ENCODE results near the gene ERFL. TPM values are rescaled to one million over a fixed set of nuclear protein-coding genes. Genes with fewer than 3 reads are reported as not detected.

Gene ERFL
- total and polyA plus RNA-seq, 2 experiments from 2014 or later, result 0.69 TPM; not detected in 1

DNA sequence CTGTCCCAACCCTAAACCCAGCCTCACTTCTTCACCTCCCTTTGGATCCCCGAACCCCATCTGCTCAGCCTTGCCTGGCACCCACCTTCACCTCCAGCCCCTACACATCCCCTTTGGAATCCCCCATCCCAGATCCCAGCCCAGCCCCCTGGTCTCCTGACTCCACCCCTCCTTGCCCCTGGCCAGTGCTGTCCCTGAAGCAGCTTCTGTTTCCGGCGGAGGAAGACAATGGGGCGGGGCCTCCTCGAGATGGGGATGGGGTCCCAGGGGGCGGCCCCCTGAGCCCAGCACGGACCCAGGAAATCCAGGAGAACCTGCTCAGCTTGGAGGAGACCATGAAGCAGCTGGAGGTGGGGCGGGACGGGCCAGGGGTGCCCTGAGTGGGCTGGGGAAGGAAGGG is 22.0 kb downstream of the ERFL start:
- Histone ChIP-seq H3K27me3 (ENCODE audit: insufficient read depth) (peaks cover 26% of the 10 kb centered on the region), H3F3A (replicated peaks; ENCODE audit: low read depth) (no peaks in the 10 kb centered on the region), H3K4me3 (no peak overlapping the region), H4K20me1 (replicated peaks; ENCODE audit: insufficient read depth) (no peaks in the 10 kb centered on the region; the same call in 1 of the 2 replicates), H3K27ac (ENCODE audit: low read depth) (no peak overlapping the region), H3K79me2 (replicated peaks; ENCODE audit: insufficient read depth) (no peaks in the 10 kb centered on the region), H3K4me2 (no peak overlapping the region), H3K4me1 (ENCODE audit: insufficient read depth) (no peaks in the 10 kb centered on the region; the same call in 1 of the 2 replicates), H3K36me3 (ENCODE audit: insufficient read depth) (peaks cover 3% of the 10 kb centered on the region; the same call in 1 of the 2 replicates), H3K9me2 (ENCODE audit: insufficient read depth) (no peaks in the 10 kb centered on the region), H2AFZ (no peak overlapping the region)
- ATAC-seq (peak; percentile 47), DNase-seq (ENCODE audit: low spot score) (peak; percentile 60)
- H3K4me3 Mint-ChIP-seq, result no peak overlapping the region
- H3K27me3 Mint-ChIP-seq (ENCODE audit: insufficient read depth, low read depth, poor library complexity), result peaks cover 27% of the 10 kb centered on the region
- TF ChIP-seq ZNF462 (CRISPR knock-in tag; IDR thresholded peaks at IDR 0.05), result no peak
- no peak for TF ChIP-seq POLR2AphosphoS5 (IDR thresholded peaks at IDR 0.05; ENCODE audit: low read depth)
- no peak for TF ChIP-seq EZH2phosphoT487 (IDR thresholded peaks at IDR 0.05; ENCODE audit: unreplicated experiment)
- no peak for TF ChIP-seq CREB1 (CRISPR knock-in tag; IDR thresholded peaks at IDR 0.05; ENCODE audit: low read depth)
- TF ChIP-seq CTCF (conservative IDR thresholded peaks at IDR 0.05; ENCODE audit: low read depth in 2 of 2), result no peak
- TF ChIP-seq ZNF114 (CRISPR knock-in tag; IDR thresholded peaks at IDR 0.05), result no peak
- TF ChIP-seq NANOG (IDR thresholded peaks at IDR 0.05; ENCODE audit: borderline replicate concordance), result no peak
- TF ChIP-seq JUNB (IDR thresholded peaks at IDR 0.05; ENCODE audit: unreplicated experiment), result no peak
- no peak for TF ChIP-seq EZH2 (IDR thresholded peaks at IDR 0.05; ENCODE audit: low read depth, unreplicated experiment)
- no peak for TF ChIP-seq ZNF331 (CRISPR knock-in tag; IDR thresholded peaks at IDR 0.05; ENCODE audit: low read depth)
- TF ChIP-seq STAT1 (IDR thresholded peaks at IDR 0.05; ENCODE audit: unreplicated experiment), result no peak
- no peak for TF ChIP-seq ETS1 (IDR thresholded peaks at IDR 0.05)
- TF ChIP-seq REST (IDR thresholded peaks at IDR 0.05; ENCODE audit: unreplicated experiment), result no peak
- H3K36me3 Mint-ChIP-seq (ENCODE audit: low read depth), result peaks cover 41% of the 10 kb centered on the region
- H3K4me1 Mint-ChIP-seq, result peaks cover 12% of the 10 kb centered on the region
- H3K9me3 Mint-ChIP-seq, result no peaks in the 10 kb centered on the region; the same call in 2 of the 3 replicates
- no peak overlapping the region for H3K27ac Mint-ChIP-seq

All from GM23338 (cell line).